Activated CD8-positive, alpha-beta T cell treated with anti-CD3 and anti-CD28 coated beads for 36 hours (primary cell): ENCODE measurements around the gene FCSK. TPM values are rescaled to one million over a fixed set of nuclear protein-coding genes. Genes with fewer than 3 reads are reported as not detected.
A peak's percentile ranks its signal among the peaks of the same experiment; 100 is the strongest.

Experiments
- ATAC-seq: fragments of 200-7000 bp; cut with Tn5 transposase; one replicate; pipeline ENCODE4 v1.10.0; 2021; ENCODE audit warnings: mild to moderate bottlenecking, moderate library complexity
- CTCF ChIA-PET: fragments of 350-600 bp; sonication (Branson Sonifier 250); formaldehyde crosslinking; loops from one replicate; lab custom pipeline; 2021; ENCODE audit warnings: antibody characterized with exemption; lab: Charles Lee
- POLR2A ChIA-PET: fragments of 350-600 bp; sonication (Branson Sonifier 250); formaldehyde crosslinking; loops from one replicate; lab custom pipeline; 2021; ENCODE audit warnings: antibody characterized with exemption; lab: Charles Lee
- DNase-seq: peaks from one replicate; pipeline ENCODE4 v3.0.0-alpha.2; 2020
- H3K27ac Mint-ChIP-seq: one replicate; pipeline ENCODE4 v1.8.0; 2021; ENCODE audit warnings: mild to moderate bottlenecking, mixed read lengths
- H3K27me3 Mint-ChIP-seq: one replicate; pipeline ENCODE4 v1.8.0; 2021; ENCODE audit warnings: mixed read lengths
- H3K36me3 Mint-ChIP-seq: one replicate; pipeline ENCODE4 v1.8.0; 2021; ENCODE audit warnings: low read depth, mixed read lengths
- H3K4me1 Mint-ChIP-seq: one replicate; pipeline ENCODE4 v1.8.0; 2021; ENCODE audit warnings: low read depth, mixed read lengths
- H3K4me3 Mint-ChIP-seq: one replicate; pipeline ENCODE4 v1.8.0; 2021; ENCODE audit warnings: mild to moderate bottlenecking, moderate library complexity, mixed read lengths
- H3K9me3 Mint-ChIP-seq: one replicate; pipeline ENCODE4 v1.8.0; 2021; ENCODE audit warnings: mixed read lengths
- intact Hi-C: fragments of 100-400 bp; cut with micrococcal nuclease; formaldehyde crosslinking; loops from one replicate; pipeline ENCODE4 v1.10.0; 2022
- total RNA-seq, 2 experiments: library from RNA; stranded (reverse); gene quantifications; one replicate each; pipeline ENCODE4 v1.2.3, GENCODE V29; 2021
- TF ChIP-seq, protein P1 (sequence below): fragments of 200-600 bp; IDR thresholded peaks from one replicate; pipeline ENCODE4 v1.8.0; 2022; ENCODE audit warnings: antibody characterized with exemption, mild to moderate bottlenecking

Gene FCSK
- total RNA-seq, 2 experiments from 2014 or later = 11.0 to 11.1 TPM

GRCh38 chr16:70416748-70417616, 37.4 kb upstream of the FCSK start:
- no peaks in the 10 kb centered on the region for H3K9me3 Mint-ChIP-seq
- POLR2A ChIA-PET = interaction anchor here (0.7 to 1.4 kb wide), 2 partner anchors 24 to 37 kb away, joined by 3 to 4 read pairs; partner anchors contain the start of gene FCSK
- H3K27me3 Mint-ChIP-seq = no peaks in the 10 kb centered on the region
- ATAC-seq (no peak), DNase-seq (no peak)
- intact Hi-C loops = no loop called here
- CTCF ChIA-PET = interaction anchor here (1.8 kb wide), 1 partner anchor 22 kb away, joined by 6 read pairs; no protein-coding TSS in a partner anchor
- peak overlapping the region; percentile 18 for H3K27ac Mint-ChIP-seq
- no peak overlapping the region for H3K4me3 Mint-ChIP-seq
- TF ChIP-seq, protein P1, sequence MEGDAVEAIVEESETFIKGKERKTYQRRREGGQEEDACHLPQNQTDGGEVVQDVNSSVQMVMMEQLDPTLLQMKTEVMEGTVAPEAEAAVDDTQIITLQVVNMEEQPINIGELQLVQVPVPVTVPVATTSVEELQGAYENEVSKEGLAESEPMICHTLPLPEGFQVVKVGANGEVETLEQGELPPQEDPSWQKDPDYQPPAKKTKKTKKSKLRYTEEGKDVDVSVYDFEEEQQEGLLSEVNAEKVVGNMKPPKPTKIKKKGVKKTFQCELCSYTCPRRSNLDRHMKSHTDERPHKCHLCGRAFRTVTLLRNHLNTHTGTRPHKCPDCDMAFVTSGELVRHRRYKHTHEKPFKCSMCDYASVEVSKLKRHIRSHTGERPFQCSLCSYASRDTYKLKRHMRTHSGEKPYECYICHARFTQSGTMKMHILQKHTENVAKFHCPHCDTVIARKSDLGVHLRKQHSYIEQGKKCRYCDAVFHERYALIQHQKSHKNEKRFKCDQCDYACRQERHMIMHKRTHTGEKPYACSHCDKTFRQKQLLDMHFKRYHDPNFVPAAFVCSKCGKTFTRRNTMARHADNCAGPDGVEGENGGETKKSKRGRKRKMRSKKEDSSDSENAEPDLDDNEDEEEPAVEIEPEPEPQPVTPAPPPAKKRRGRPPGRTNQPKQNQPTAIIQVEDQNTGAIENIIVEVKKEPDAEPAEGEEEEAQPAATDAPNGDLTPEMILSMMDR = no peak
- H3K36me3 Mint-ChIP-seq = peaks cover 3% of the 10 kb centered on the region
- peaks cover 51% of the 10 kb centered on the region for H3K4me1 Mint-ChIP-seq

GRCh38 chr16:70417661-70418060, 36.7 kb upstream of the FCSK start:
- Mint-ChIP-seq H3K36me3 (peaks cover under 1% of the 10 kb centered on the region), H3K9me3 (no peaks in the 10 kb centered on the region), H3K27ac (peak overlapping the region; percentile 86), H3K4me3 (no peak overlapping the region), H3K4me1 (peaks cover 53% of the 10 kb centered on the region), H3K27me3 (no peaks in the 10 kb centered on the region)
- POLR2A ChIA-PET = interaction anchor here (1.2 to 1.9 kb wide), 3 partner anchors 21 to 43 kb away, joined by 3 to 9 read pairs (median 4); partner anchors contain the start of gene ST3GAL2
- CTCF ChIA-PET = interaction anchor here (1.8 to 2.0 kb wide), 2 partner anchors 21 to 23 kb away, joined by 5 to 6 read pairs; partner anchors contain the start of gene ST3GAL2
- ATAC-seq (no peak), DNase-seq (no peak)
- TF ChIP-seq, protein P1 = no peak
- intact Hi-C loops = no loop called here

DNA sequence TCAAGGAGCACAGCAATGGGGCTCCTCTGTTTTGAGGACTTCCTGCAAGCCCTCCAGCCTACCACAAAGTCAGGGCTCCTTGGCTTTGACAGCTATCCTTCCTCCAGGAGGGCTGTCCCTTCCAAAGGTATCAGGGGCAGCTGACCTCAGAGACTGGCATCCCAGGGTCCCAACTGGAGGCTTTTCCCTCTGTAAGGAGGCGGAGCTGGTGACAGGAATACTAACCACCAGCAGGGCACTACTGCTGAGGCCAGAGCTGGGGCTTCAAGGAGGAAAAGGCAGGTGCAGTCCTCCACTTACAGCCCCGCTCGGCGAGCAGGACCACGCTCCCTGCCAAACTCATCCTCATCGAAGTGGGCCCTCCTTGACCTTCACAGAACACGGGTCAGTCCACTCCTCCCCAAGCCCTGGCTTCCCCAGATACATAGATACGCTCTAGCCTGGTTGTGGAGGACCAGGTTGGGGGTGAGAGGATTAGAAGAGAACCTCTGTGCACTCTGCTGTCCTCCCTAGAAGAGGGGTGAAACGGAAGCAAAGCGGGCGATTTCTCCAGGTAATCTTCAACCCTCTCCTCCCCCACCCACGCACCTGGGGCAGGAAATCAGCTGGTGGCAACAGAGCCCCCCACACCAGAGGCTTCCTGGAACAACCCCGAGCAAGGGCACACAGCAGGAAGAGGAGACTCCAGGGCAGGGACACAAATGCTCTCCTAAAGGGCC, 36.0 kb upstream of the FCSK start:
- no peaks in the 10 kb centered on the region for H3K27me3 Mint-ChIP-seq
- ChIA-PET CTCF (interaction anchor here (1.0 to 2.0 kb wide), 4 partner anchors 20 to 72 kb away, joined by 3 to 6 read pairs (median 5); partner anchors contain the start of genes DDX19A and ST3GAL2), POLR2A (interaction anchor here (1.0 to 1.9 kb wide), 6 partner anchors 8 to 44 kb away, joined by 3 to 9 read pairs (median 4); partner anchors contain the start of genes FCSK and ST3GAL2)
- H3K4me1 Mint-ChIP-seq = peaks cover 58% of the 10 kb centered on the region
- DNase-seq = peak; percentile 73
- TF ChIP-seq, protein P1 = no peak
- H3K27ac Mint-ChIP-seq = peak overlapping the region; percentile 86
- ATAC-seq = peak; percentile 57
- peak overlapping the region; percentile 52 for H3K4me3 Mint-ChIP-seq
- H3K36me3 Mint-ChIP-seq = peaks cover 4% of the 10 kb centered on the region
- intact Hi-C loops = no loop called here
- H3K9me3 Mint-ChIP-seq = no peaks in the 10 kb centered on the region

DNA sequence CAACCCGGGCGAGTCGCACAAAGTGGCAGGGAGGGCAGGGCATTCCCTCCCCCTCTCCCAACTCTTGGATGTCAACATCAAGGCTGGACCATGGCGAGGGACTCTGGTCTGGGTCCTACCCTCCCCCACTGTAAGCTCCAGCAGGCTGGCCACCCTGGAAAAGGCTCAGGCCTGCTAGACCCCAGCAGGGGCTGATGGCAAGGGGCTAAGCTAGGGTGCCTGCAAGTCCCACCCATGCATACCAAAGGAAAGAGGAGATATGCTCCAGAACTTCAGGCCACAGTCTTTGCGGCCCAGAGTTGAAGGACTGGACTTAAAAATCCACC, 35.4 kb upstream of the FCSK start:
- ATAC-seq (peak; percentile 31), DNase-seq (no peak)
- CTCF ChIA-PET = interaction anchor here (1.0 to 2.0 kb wide), 3 partner anchors 19 to 73 kb away, joined by 3 to 5 read pairs (median 5); partner anchors contain the start of genes DDX19A and ST3GAL2
- H3K36me3 Mint-ChIP-seq = peaks cover 4% of the 10 kb centered on the region
- no peaks in the 10 kb centered on the region for H3K27me3 Mint-ChIP-seq
- intact Hi-C loops = no loop called here
- H3K4me1 Mint-ChIP-seq = peaks cover 58% of the 10 kb centered on the region
- H3K27ac Mint-ChIP-seq = peak overlapping the region; percentile 86
- POLR2A ChIA-PET = interaction anchor here (0.9 to 1.9 kb wide), 8 partner anchors 9 to 44 kb away, joined by 3 to 9 read pairs (median 4); partner anchors contain the start of genes FCSK and ST3GAL2
- TF ChIP-seq, protein P1 = no peak
- peak overlapping the region; percentile 52 for H3K4me3 Mint-ChIP-seq
- H3K9me3 Mint-ChIP-seq = no peaks in the 10 kb centered on the region
